Esophagus muscularis mucosa (tissue), 4 donors: ENCODE measurements around the gene ZNF524. TPM values are rescaled to one million over a fixed set of nuclear protein-coding genes. Genes with fewer than 3 reads are reported as not detected.

ENCODE experiments used
- DNase-seq: peaks from one replicate; pipeline ENCODE4 v3.0.0-alpha.2; 2017; ENCODE audit errors: extremely low spot score
- H3K27ac ChIP-seq, 4 donors: fragments of 200-600 bp; sonication (generic); replicated peaks in 1 of 4; 1 replicate in 3 of 4; 2 replicates in 1 of 4; pipeline ENCODE4 v1.5.1; 2016 to 2019; ENCODE audit warnings: mild to moderate bottlenecking in 1 of 4
- H3K27me3 ChIP-seq, 4 donors: fragments of 200-600 bp; sonication (generic); one replicate each; pipeline versions ENCODE4 v1.5.1 to v1.6.0; 2016 to 2019
- H3K36me3 ChIP-seq, 4 donors: fragments of 200-600 bp; sonication (generic); one replicate each; pipeline ENCODE4 v1.5.1; 2016 to 2019
- H3K4me1 ChIP-seq, 4 donors: fragments of 200-600 bp; sonication (generic); one replicate each; pipeline ENCODE4 v1.5.1; 2016 to 2019
- H3K4me3 ChIP-seq, 4 donors: fragments of 200-600 bp; sonication (generic); 1 replicate in 2 of 4; 2 replicates in 2 of 4; pipeline ENCODE4 v1.5.1; 2016 to 2019; ENCODE audit warnings: mild to moderate bottlenecking in 4 of 4, moderate library complexity in 1 of 4
- H3K9me3 ChIP-seq, 4 donors: fragments of 200-600 bp; sonication (generic); 1 replicate in 3 of 4; 2 replicates in 1 of 4; pipeline ENCODE4 v1.5.1; 2016 to 2019
- EP300 ChIP-seq: sonication (generic); formaldehyde crosslinking; IDR thresholded peaks from one replicate; pipeline ENCODE4 v1.6.1; 2017; ENCODE audit warnings: antibody characterized with exemption
- POLR2A ChIP-seq: fragments of 450-650 bp; IDR thresholded peaks from one replicate; pipeline ENCODE4 v1.6.1; 2017; ENCODE audit warnings: antibody characterized with exemption, moderate library complexity, mild to moderate bottlenecking, low read depth
- POLR2AphosphoS5 ChIP-seq, 2 donors: sonication (generic); formaldehyde crosslinking; IDR thresholded peaks; one replicate each; pipeline ENCODE4 v1.6.1; 2017; ENCODE audit warnings: antibody characterized with exemption in 2 of 2
- WGBS: methylation state at CpG from one replicate; pipeline ENCODE4 v1.1.5; 2018; 5-methylcytosine and 5-hydroxymethylcytosine counted together
- intact Hi-C: fragments of 100-400 bp; cut with DNase I; formaldehyde crosslinking; loops from one replicate; pipeline ENCODE4 v1.15.1; 2023
- total RNA-seq, 4 donors: library from RNA; depleted of rRNA; stranded (reverse); fragments of >200 nt; gene quantifications; one replicate each; pipeline versions ENCODE4 v1.1.0 to v1.2.1, GENCODE V29; 2016
- TF ChIP-seq, protein P1 (sequence below), 3 experiments: fragments of 200-600 bp in 2 of 3; fragments of 450-650 bp in 1 of 3; sonication (generic) in 2 of 3; IDR thresholded peaks; one replicate each; pipeline ENCODE4 v1.5.1; 2017 to 2019; ENCODE audit warnings: antibody characterized with exemption in 3 of 3, mild to moderate bottlenecking in 2 of 3, moderate library complexity in 1 of 3

Gene ZNF524
- total RNA-seq, 4 donors from 2014 or later, result 20.5 to 36.2 (median 27.9) TPM

- no peak for DNase-seq
- intact Hi-C loops, result no loop called here
- Histone ChIP-seq H3K27me3 (no peaks in the 10 kb centered on the region), H3K9me3 (no peaks in the 10 kb centered on the region), H3K4me1 (peaks cover 5 to 42% (median 32%) of the 10 kb centered on the region in 4 donors), H3K27ac (peak overlapping the region; percentile 90 to 96 (median 94)), H3K36me3 (peaks cover 6 to 24% (median 15%) of the 10 kb centered on the region in 4 donors), H3K4me3 (peak overlapping the region in 3 of 4 donors; percentile 59 to 77 (median 66))
- WGBS, result 58% methylated on average over 7 of the region's 7 CpGs
- no peak for TF ChIP-seq POLR2A
- no peak for TF ChIP-seq EP300
- TF ChIP-seq, protein P1, sequence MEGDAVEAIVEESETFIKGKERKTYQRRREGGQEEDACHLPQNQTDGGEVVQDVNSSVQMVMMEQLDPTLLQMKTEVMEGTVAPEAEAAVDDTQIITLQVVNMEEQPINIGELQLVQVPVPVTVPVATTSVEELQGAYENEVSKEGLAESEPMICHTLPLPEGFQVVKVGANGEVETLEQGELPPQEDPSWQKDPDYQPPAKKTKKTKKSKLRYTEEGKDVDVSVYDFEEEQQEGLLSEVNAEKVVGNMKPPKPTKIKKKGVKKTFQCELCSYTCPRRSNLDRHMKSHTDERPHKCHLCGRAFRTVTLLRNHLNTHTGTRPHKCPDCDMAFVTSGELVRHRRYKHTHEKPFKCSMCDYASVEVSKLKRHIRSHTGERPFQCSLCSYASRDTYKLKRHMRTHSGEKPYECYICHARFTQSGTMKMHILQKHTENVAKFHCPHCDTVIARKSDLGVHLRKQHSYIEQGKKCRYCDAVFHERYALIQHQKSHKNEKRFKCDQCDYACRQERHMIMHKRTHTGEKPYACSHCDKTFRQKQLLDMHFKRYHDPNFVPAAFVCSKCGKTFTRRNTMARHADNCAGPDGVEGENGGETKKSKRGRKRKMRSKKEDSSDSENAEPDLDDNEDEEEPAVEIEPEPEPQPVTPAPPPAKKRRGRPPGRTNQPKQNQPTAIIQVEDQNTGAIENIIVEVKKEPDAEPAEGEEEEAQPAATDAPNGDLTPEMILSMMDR (IDR thresholded peaks at IDR 0.05), result no peak
- no peak for TF ChIP-seq POLR2AphosphoS5 (IDR thresholded peaks at IDR 0.05)
These were observed 23.5 kb downstream of the ZNF524 start for GRCh38 chr19:55623561-55623960.

- WGBS, result under 1% methylated on average over 18 of the region's 56 CpGs
- Histone ChIP-seq H3K27me3 (no peaks in the 10 kb centered on the region), H3K36me3 (peaks cover 6 to 24% (median 15%) of the 10 kb centered on the region in 4 donors), H3K9me3 (no peaks in the 10 kb centered on the region), H3K4me1 (peaks cover 5 to 34% (median 24%) of the 10 kb centered on the region in 4 donors), H3K27ac (peak within 1 kb of the TSS; percentile 90 to 96 (median 94)), H3K4me3 (peak within 1 kb of the TSS; percentile 59 to 77 (median 68))
- DNase-seq, result peak; percentile 98
- TF ChIP-seq, protein P1 (IDR thresholded peaks at IDR 0.05), result peak in 1 of 3 experiments; percentile 6
- TF ChIP-seq POLR2AphosphoS5 (IDR thresholded peaks at IDR 0.05), result peak; percentile 80 to 82
- no peak for TF ChIP-seq EP300
- TF ChIP-seq POLR2A, result no peak
- intact Hi-C loops, result no loop called here
These were observed 24.3 kb downstream of the ZNF524 start, which contains the start of gene ZNF784 for GRCh38 chr19:55624109-55625003. ZNF784 (minus strand) TSS chr19:55624566; CDS start chr19:55624561, 5 bp downstream.

- no peak for DNase-seq
These were observed 24.9 kb downstream of the ZNF524 start for GRCh38 chr19:55625004-55625326.

DNA sequence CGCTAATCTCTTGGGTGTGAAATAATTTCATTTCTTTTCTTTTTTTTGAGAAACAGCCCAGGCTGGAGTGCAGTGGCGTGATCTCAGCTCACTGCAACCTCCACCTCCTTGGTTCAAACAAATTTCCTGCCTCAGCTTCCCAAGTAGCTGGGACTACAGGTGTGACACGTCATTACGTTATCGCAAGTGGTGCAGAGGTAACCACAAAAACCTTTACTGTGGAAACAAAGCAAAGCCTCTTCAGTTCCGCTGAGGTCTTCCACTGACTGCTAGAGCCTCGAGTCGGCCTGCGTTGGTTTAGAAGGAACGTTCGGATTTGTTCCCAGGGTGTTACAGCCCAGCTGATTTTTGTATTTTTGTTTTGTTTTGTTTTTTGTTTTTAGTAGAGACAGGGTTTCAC, 26.3 kb downstream of the ZNF524 start:
- Histone ChIP-seq H3K27me3 (no peaks in the 10 kb centered on the region), H3K9me3 (no peaks in the 10 kb centered on the region), H3K36me3 (peaks cover 6 to 12% (median 11%) of the 10 kb centered on the region in 4 donors), H3K4me1 (peaks cover 5 to 22% (median 15%) of the 10 kb centered on the region in 4 donors), H3K4me3 (no peak overlapping the region), H3K27ac (no peak overlapping the region)
- WGBS, result 81% methylated on average over 11 of the region's 11 CpGs
- TF ChIP-seq POLR2A (no peak), POLR2AphosphoS5 (IDR thresholded peaks at IDR 0.05) (no peak), EP300 (no peak)
- TF ChIP-seq, protein P1 (IDR thresholded peaks at IDR 0.05), result no peak
- no peak for DNase-seq
- intact Hi-C loops, result no loop called here

More at GRCh38 chr19:55625004-55625326, 24.9 kb downstream of the ZNF524 start:
- Histone ChIP-seq H3K4me1 (peaks cover 5 to 28% (median 19%) of the 10 kb centered on the region in 4 donors), H3K27me3 (no peaks in the 10 kb centered on the region), H3K36me3 (peaks cover 6 to 24% (median 15%) of the 10 kb centered on the region in 4 donors), H3K9me3 (no peaks in the 10 kb centered on the region), H3K4me3 (peak overlapping the region; percentile 59 to 77 (median 68)), H3K27ac (peak overlapping the region; percentile 90 to 96 (median 94))
- intact Hi-C loops, result no loop called here
- WGBS, result 46% methylated on average over 11 of the region's 11 CpGs
- TF ChIP-seq POLR2AphosphoS5 (IDR thresholded peaks at IDR 0.05) (no peak), EP300 (no peak), POLR2A (no peak)
- TF ChIP-seq, protein P1 (IDR thresholded peaks at IDR 0.05), result no peak
